ENCODE measurements around the gene ENTPD1. TPM values are rescaled to one million over a fixed set of nuclear protein-coding genes. Genes with fewer than 3 reads are reported as not detected.

Gene ENTPD1
- total RNA-seq, 1 donor from 2014 or later = 7.7 TPM

DNA sequence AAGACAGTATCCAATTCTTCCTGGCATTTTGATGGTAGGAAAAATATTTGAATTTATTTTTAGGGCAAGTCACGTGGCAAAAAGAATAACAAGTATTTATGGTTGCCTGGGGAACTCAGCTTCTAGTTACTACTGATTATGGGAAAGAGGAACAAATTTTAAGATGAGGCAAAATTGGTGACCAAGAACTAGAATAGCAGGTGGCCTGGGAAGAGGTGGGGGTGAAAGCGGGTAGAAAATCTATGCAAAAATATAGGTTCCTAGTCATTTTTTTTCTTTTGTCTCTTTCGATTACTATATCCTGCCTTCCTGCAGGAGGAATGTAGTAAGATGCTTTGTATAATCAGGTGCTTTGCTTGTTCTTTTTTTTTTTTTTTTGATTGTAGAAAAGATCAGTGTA is 27.8 kb downstream of the ENTPD1 start:
- intact Hi-C loops (cut with micrococcal nuclease) = no loop called here
- no peaks in the 10 kb centered on the region for H3K9me3 ChIP-seq (replicated peaks)
- TF ChIP-seq CTCF (IDR thresholded peaks at IDR 0.05; ENCODE audit: borderline replicate concordance) = no peak

DNA sequence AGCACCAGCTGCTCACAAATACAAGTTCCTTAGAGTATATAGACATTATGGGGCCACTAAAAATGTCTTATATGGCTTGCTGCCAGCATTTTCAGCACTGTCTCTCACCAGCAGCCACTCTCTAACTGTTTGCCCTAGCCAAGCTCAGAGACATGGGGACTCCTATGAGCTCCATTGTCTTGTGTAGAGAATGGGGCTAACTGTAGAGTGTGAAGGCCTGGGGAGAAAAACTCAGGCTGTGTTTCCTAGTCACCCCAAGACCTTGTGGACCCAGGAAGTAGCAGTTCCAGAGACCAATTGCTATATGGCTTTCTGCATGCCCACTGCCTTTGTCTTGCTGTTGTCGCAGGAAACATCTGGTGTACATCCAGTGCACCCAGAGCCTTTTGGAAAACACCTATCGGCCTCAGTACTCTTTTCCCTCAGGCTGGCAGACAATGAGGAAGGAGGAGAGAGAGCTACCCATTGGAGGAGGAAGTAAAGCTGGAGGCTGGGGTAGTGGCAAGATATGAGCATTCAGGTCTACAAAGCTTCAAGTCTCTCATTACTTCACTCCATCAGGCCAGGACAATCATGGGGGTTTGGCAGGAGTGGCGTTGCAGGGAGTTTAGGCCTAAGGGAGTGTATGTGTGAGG is 28.4 kb downstream of the ENTPD1 start:
- Histone ChIP-seq H3K4me3 (no peak overlapping the region), H3K4me1 (peaks cover 7% of the 10 kb centered on the region), H3K27ac (replicated peaks) (no peak overlapping the region), H3K9me3 (replicated peaks) (no peaks in the 10 kb centered on the region), H3K27me3 (ENCODE audit: low read depth) (no peaks in the 10 kb centered on the region), H3K36me3 (no peaks in the 10 kb centered on the region)
- no peak for DNase-seq
- no peak for TF ChIP-seq CTCF (IDR thresholded peaks at IDR 0.05; ENCODE audit: borderline replicate concordance)
- intact Hi-C loops (cut with micrococcal nuclease) = no loop called here

More for the DNA sequence above, 27.8 kb downstream of the ENTPD1 start:
- no peaks in the 10 kb centered on the region for H3K36me3 ChIP-seq
- H3K4me3 ChIP-seq = no peak overlapping the region
- DNase-seq = no peak
- H3K4me1 ChIP-seq = peaks cover 7% of the 10 kb centered on the region
- no peak overlapping the region for H3K27ac ChIP-seq (replicated peaks)
- no peaks in the 10 kb centered on the region for H3K27me3 ChIP-seq (ENCODE audit: low read depth)

GRCh38 chr10:95785317-95785716 is 29.4 kb downstream of the ENTPD1 start:
- peaks cover 7% of the 10 kb centered on the region for H3K4me1 ChIP-seq

GRCh38 chr10:95785942-95786669 is 30.1 kb downstream of the ENTPD1 start:
- Histone ChIP-seq H3K4me3 (no peak overlapping the region), H3K36me3 (no peaks in the 10 kb centered on the region), H3K27me3 (ENCODE audit: low read depth) (no peaks in the 10 kb centered on the region), H3K9me3 (replicated peaks) (no peaks in the 10 kb centered on the region), H3K4me1 (peaks cover 7% of the 10 kb centered on the region), H3K27ac (replicated peaks) (no peak overlapping the region)
- intact Hi-C loops (cut with micrococcal nuclease) = no loop called here
- TF ChIP-seq CTCF (IDR thresholded peaks at IDR 0.05; ENCODE audit: borderline replicate concordance) = no peak
- no peak for DNase-seq

More at GRCh38 chr10:95785317-95785716, 29.4 kb downstream of the ENTPD1 start:
- no peak for DNase-seq
- H3K4me3 ChIP-seq = no peak overlapping the region
- H3K9me3 ChIP-seq (replicated peaks) = no peaks in the 10 kb centered on the region
- intact Hi-C loops (cut with micrococcal nuclease) = no loop called here
- H3K27me3 ChIP-seq (ENCODE audit: low read depth) = no peaks in the 10 kb centered on the region
- TF ChIP-seq CTCF (IDR thresholded peaks at IDR 0.05; ENCODE audit: borderline replicate concordance) = no peak
- H3K27ac ChIP-seq (replicated peaks) = no peak overlapping the region
- no peaks in the 10 kb centered on the region for H3K36me3 ChIP-seq

DNA sequence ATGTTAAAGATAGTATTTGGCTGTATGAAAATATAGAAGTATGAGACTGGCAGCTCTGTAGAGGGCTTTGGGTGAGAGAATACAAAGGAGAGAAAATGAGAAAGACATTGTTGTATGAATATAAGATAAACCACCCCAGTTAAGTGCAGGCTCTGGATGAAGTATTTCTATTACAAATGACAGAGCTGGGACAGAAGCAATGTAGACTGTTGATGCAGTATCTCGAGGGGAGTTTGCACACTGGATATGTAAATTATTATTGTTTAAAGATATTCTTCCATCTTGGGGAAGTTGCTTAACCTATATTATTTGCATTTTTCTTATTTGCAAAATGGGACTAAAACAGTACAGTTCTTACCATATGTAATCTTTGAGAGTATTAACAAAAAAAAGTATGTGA is 31.5 kb downstream of the ENTPD1 start:
- Histone ChIP-seq H3K36me3 (no peaks in the 10 kb centered on the region), H3K27ac (replicated peaks) (no peak overlapping the region), H3K9me3 (replicated peaks) (no peaks in the 10 kb centered on the region), H3K27me3 (ENCODE audit: low read depth) (no peaks in the 10 kb centered on the region), H3K4me1 (peaks cover 11% of the 10 kb centered on the region), H3K4me3 (no peak overlapping the region)
- no peak for DNase-seq
- no peak for TF ChIP-seq CTCF (IDR thresholded peaks at IDR 0.05; ENCODE audit: borderline replicate concordance)
- intact Hi-C loops (cut with micrococcal nuclease) = no loop called here
